GM12873 (cell line): Measurements from ENCODE around the gene TAS2R60.

Experiments
- CTCF ChIP-seq: IDR thresholded peaks from 2 replicates; pipeline ENCODE4 v1.5.1; 2012; ENCODE audit warnings: low read depth, mild to moderate bottlenecking, moderate library complexity, low read length, control low read depth; ENCODE audit not compliant: insufficient read depth; ENCODE audit errors: missing control alignments

The TAS2R60 gene

DNA sequence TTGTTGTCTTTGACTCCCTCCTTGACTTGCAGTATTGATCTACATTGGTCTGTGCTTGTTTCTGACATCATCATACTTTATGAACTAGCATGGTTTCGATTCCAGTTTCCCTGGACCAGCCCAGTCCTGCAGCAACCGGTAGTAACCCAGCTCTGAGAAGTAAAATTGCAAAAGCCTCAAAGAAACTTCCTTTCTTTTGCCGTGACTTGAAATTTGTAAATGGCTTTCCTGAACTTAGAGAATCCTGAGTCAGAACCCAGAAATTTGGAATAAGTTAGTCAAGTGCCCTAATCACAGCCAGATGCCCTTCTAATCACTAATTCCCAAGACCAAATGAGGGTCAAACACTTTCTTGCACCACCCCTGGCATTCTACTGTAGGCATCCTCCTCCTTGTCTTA lies 15.0 kb downstream of the TAS2R60 start:
- TF ChIP-seq CTCF: no peak

GRCh38 chr7:143458681-143459080 lies 15.4 kb downstream of the TAS2R60 start:
- no peak for TF ChIP-seq CTCF

- TF ChIP-seq CTCF: no peak
Measured at GRCh38 chr7:143459359-143459758, 16.1 kb downstream of the TAS2R60 start.

DNA sequence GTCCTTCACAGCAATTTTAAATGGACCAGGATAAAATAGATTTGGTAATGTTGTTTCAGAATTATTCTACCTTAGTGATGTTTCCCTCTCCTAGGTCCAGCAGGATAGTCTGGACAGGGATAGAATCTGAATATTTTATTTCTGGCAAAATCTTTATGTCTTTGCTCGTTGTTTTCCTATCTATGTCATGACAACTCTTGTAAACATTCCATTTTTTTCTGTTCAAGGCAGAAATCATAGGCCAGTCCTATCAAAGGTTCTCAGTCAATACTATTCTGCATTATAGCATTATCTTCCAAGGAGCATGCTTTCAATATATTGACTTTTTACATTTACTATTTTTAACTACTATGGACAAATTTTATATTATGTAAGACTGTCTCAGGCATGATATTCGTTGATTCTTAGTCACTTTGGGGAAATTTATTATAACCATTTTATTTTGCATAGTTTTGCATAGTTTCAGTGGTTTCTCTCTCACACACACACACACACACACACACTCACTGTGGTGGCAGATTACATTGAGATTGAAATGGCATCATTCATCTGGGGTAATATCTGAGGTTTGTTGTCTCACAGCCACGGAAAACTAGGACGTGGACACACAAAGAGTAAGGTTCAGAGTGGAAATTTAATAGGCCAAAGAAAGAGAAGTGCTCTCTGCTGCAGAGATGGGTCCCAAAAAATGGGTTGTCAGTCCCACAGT lies 17.2 kb downstream of the TAS2R60 start:
- TF ChIP-seq CTCF: no peak

GRCh38 chr7:143462045-143462444 lies 18.8 kb downstream of the TAS2R60 start:
- no peak for TF ChIP-seq CTCF

DNA sequence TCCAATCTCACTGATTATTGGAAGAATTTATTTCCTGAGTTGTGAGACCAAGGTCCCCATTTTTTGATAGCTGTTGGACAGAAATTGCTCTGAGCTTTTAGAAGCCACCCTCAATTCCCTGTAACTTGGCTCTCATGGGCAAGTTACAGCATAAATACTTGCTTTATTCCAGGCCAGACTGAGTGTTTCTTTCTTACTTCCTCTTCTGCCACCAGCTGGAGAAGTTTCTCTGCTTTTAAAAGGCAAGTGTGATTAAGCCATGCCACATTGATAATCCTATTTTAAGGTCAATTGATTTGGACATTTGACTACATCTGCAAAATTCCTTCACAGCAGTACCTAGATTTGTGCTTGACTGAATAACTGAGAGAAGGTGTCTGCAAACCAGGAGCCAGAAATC lies 20.3 kb downstream of the TAS2R60 start:
- no peak for TF ChIP-seq CTCF

- no peak for TF ChIP-seq CTCF
Measured at GRCh38 chr7:143463957-143464356, 20.7 kb downstream of the TAS2R60 start.
